Glutamatergic neuron (in vitro differentiated cells): Measurements from ENCODE around the gene MASP1. TPM values are rescaled to one million over a fixed set of nuclear protein-coding genes. Genes with fewer than 3 reads are reported as not detected.

Experiments used
- DNase-seq: peaks from one replicate; pipeline ENCODE4 v3.0.0; 2022
- H3K27ac Mint-ChIP-seq: one replicate; pipeline ENCODE4 v1.8.0; 2020; ENCODE audit warnings: mild to moderate bottlenecking, mixed read lengths, inconsistent platforms; ENCODE audit not compliant: unreplicated experiment
- H3K27me3 Mint-ChIP-seq: one replicate; pipeline ENCODE4 v1.8.0; 2020; ENCODE audit warnings: mild to moderate bottlenecking, moderate library complexity, mixed read lengths, inconsistent platforms; ENCODE audit not compliant: unreplicated experiment
- H3K36me3 Mint-ChIP-seq: one replicate; pipeline ENCODE4 v1.8.0; 2020; ENCODE audit warnings: mild to moderate bottlenecking, mixed read lengths, inconsistent platforms; ENCODE audit not compliant: unreplicated experiment
- H3K4me1 Mint-ChIP-seq: one replicate; pipeline ENCODE4 v1.8.0; 2020; ENCODE audit warnings: mild to moderate bottlenecking, low read depth, mixed read lengths, inconsistent platforms; ENCODE audit not compliant: unreplicated experiment
- H3K4me3 Mint-ChIP-seq: one replicate; pipeline ENCODE4 v1.8.0; 2020; ENCODE audit warnings: mild to moderate bottlenecking, mixed read lengths, inconsistent platforms; ENCODE audit not compliant: unreplicated experiment
- H3K9me3 Mint-ChIP-seq: one replicate; pipeline ENCODE4 v1.8.0; 2020; ENCODE audit warnings: mild to moderate bottlenecking, moderate library complexity, mixed read lengths, inconsistent platforms; ENCODE audit not compliant: unreplicated experiment
- total RNA-seq: library from RNA; stranded (reverse); fragmentation: NEBNext Ultra II Directional; extraction: Animal tissue kit (Norgen Biotek cat#: 25700); gene quantifications from one replicate; pipeline ENCODE4 v1.2.1, GENCODE V29; 2021; ENCODE audit not compliant: unreplicated experiment
- TF ChIP-seq, protein P1 (sequence below): fragments of 200-600 bp; sonication (generic); IDR thresholded peaks from one replicate; pipeline ENCODE4 v1.5.0; 2021; ENCODE audit not compliant: partially characterized antibody, unreplicated experiment

Gene MASP1
- total RNA-seq, 1 donor from 2014 or later: 1.7 TPM

DNA sequence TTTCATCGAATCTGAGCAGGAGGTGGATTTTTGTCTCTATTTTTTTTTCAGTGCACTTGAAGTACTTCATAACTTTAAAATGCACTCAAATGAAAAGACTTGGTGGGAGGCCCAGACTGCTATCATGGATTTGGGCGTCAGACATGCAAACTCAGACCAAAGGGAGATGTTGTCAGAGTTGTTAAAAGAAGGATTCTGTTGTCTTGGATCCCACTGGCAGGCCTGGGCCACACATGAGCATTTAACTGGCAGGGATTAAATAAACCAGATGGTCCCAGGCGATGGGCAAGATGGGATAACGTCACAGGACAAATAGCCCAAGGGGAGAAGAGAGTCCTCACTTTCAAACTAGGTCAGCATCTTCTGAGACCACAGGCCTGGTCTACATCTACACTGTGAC lies 78.8 kb downstream of the MASP1 start:
- Mint-ChIP-seq H3K27ac (no peak overlapping the region), H3K4me1 (no peaks in the 10 kb centered on the region), H3K4me3 (no peak overlapping the region), H3K9me3 (peaks cover 9% of the 10 kb centered on the region), H3K36me3 (peaks cover 10% of the 10 kb centered on the region), H3K27me3 (no peaks in the 10 kb centered on the region)
- TF ChIP-seq, protein P1, sequence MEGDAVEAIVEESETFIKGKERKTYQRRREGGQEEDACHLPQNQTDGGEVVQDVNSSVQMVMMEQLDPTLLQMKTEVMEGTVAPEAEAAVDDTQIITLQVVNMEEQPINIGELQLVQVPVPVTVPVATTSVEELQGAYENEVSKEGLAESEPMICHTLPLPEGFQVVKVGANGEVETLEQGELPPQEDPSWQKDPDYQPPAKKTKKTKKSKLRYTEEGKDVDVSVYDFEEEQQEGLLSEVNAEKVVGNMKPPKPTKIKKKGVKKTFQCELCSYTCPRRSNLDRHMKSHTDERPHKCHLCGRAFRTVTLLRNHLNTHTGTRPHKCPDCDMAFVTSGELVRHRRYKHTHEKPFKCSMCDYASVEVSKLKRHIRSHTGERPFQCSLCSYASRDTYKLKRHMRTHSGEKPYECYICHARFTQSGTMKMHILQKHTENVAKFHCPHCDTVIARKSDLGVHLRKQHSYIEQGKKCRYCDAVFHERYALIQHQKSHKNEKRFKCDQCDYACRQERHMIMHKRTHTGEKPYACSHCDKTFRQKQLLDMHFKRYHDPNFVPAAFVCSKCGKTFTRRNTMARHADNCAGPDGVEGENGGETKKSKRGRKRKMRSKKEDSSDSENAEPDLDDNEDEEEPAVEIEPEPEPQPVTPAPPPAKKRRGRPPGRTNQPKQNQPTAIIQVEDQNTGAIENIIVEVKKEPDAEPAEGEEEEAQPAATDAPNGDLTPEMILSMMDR: no peak
- DNase-seq: no peak

DNA sequence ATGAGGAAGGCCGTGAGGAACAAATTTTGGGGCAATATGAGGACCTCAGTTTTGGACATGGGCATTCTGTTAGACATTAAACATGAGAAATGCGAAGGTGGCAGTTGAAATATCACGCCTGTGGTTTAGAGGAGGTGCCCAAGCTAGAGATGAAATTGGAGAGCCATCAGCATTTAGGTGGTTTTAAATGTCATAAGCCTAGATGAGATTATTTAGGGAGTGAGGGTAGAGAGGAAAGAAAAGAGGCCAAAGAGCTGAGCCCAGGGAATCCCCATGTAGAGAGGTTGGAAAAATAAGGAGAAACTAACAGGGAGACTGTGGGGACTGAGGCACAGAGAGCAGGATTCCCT lies 79.4 kb downstream of the MASP1 start:
- TF ChIP-seq, protein P1: no peak
- Mint-ChIP-seq H3K27me3 (no peaks in the 10 kb centered on the region), H3K27ac (no peak overlapping the region)

DNA sequence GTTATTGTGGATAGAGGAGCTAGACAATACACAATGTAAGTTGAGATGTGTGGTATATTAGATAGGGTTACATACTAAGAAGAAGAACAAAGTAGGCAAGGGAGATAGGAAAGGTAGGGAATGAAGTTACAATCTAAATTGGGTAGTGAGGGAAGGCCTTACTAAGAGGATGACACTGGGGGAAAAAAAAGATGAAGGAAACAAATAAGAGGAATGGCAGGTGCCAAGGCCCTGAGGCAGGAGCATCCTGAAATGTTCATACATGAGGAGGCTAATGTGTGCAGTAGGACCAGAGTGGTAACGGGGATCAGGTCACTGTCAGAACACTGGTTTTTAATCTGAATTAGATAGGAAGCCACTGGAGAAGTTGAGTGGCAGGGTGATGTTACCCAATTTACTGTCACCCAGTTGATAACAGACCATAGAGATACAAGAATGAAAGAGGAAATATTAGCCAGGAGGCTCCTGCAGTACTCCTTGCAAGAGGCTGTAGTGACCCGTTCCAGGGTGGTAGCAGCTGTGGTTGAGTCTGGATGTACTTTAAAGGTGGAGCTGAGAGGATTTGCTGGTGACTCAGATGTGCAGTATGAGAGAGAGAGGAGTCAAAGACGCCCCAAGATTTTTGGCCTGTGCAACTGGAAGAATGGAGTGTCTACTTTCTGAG lies 79.9 kb downstream of the MASP1 start:
- DNase-seq: no peak
- no peak overlapping the region for H3K4me3 Mint-ChIP-seq
- no peaks in the 10 kb centered on the region for H3K27me3 Mint-ChIP-seq
- no peak overlapping the region for H3K27ac Mint-ChIP-seq
- no peaks in the 10 kb centered on the region for H3K4me1 Mint-ChIP-seq
- TF ChIP-seq, protein P1: no peak
- peaks cover 11% of the 10 kb centered on the region for H3K9me3 Mint-ChIP-seq
- H3K36me3 Mint-ChIP-seq: peaks cover 14% of the 10 kb centered on the region

More for the DNA sequence above, 79.4 kb downstream of the MASP1 start:
- Mint-ChIP-seq H3K9me3 (peaks cover 11% of the 10 kb centered on the region), H3K4me1 (no peaks in the 10 kb centered on the region), H3K36me3 (peaks cover 14% of the 10 kb centered on the region), H3K4me3 (no peak overlapping the region)
- DNase-seq: no peak

DNA sequence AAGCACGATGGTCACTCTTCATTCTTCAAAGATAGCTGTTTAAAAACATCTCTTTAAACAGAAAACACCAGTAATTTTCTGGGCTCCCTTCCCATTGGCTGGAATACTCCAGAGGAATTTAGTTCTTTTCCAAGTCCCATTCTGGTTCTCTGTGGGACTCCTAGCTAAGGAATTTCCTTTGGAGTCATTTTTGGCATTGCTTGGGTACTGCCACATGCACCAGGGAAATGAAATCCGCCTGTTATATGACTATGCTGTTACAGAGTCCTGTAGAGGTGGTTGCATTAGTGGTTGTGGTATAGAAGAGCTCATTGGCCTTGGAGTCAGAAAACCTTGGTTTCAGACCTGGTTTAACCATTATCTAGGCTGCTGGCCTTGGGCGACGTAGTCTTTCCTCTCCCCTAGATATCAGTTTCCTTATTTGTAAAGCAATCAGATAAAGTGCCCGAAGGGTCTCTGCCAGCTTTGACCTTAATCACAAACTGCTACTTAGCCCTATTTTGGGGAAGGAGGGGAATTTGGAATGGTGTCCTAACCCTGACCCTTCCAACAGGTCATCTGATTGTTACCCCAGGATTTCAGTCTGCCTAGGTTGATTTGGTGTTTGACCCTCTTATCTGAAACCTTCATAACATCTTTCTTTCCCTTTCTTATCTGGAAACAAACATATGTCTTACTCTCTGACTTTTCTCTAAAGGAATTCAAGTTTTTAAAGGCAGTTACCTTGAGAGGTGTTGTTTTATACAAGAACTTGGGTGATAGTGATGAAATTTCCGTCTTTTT lies 80.8 kb downstream of the MASP1 start:
- Mint-ChIP-seq H3K27ac (no peak overlapping the region), H3K4me3 (no peak overlapping the region), H3K9me3 (peaks cover 11% of the 10 kb centered on the region), H3K27me3 (peaks cover 2% of the 10 kb centered on the region), H3K4me1 (no peaks in the 10 kb centered on the region), H3K36me3 (peaks cover 14% of the 10 kb centered on the region)
- no peak for DNase-seq
- TF ChIP-seq, protein P1: no peak

DNA sequence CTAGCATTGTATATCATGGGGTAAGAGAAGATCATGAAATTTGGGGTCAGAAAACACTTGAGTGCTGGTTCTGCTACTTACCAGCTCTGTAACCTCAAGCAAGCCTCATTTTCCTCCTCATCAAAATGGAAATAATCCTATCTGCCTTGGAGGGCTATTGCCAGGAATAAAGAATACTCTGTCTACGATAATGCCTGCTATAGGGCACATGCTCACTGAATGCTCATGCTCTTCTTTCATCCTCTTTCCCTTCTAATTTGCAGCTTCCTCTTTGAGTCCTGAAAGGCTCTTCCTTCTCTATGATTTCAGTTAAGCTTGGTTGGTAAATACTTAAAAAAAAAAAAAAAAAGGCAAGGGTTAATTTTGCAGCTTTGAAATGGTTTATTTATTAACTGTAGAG lies 81.4 kb downstream of the MASP1 start:
- TF ChIP-seq, protein P1: no peak
- DNase-seq: no peak
- peaks cover 2% of the 10 kb centered on the region for H3K27me3 Mint-ChIP-seq
- H3K27ac Mint-ChIP-seq: no peak overlapping the region
- H3K36me3 Mint-ChIP-seq: peaks cover 19% of the 10 kb centered on the region
- H3K4me1 Mint-ChIP-seq: no peaks in the 10 kb centered on the region
- H3K4me3 Mint-ChIP-seq: no peak overlapping the region
- H3K9me3 Mint-ChIP-seq: peaks cover 11% of the 10 kb centered on the region
